ENCODE results near the gene CACNA1D.

DNA sequence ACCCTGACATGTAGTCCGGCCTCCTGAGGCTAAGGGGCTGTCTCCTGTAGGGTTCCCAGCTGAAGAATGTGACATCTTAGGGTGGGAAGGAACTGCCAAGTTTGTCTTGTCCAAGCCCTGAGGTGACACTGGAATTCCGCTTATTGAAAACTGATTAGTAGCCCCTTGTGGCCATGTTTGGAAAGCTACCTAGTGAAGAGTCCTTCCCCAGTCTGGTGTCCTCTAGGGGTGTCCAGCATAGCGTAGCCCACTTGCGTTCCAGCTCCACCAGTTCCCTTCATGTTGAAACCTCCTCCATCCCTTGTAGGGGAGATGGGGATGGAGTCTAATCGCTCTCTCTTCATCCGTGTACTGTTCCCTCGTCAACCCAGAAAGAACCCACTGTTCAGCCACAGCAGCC, 272.3 kb downstream of the CACNA1D start:
- TF ChIP-seq GATA2 (IDR thresholded peaks at IDR 0.05; ENCODE audit: low read depth, low read length) (no peak), GATA3 (IDR thresholded peaks at IDR 0.05; ENCODE audit: low read depth, low read length) (no peak)

Measured in SH-SY5Y (cell line).